ENCODE results near the gene RP9.

The RP9 gene

GRCh38 chr7:33070831-33071230 is 38.4 kb downstream of the RP9 start:
- Histone ChIP-seq H3K79me2 (ENCODE audit: insufficient read depth, low read length) (no peaks in the 10 kb centered on the region), H3K9me3 (ENCODE audit: insufficient read depth, low read length, severe bottlenecking) (peaks cover 16% of the 10 kb centered on the region), H3K9ac (ENCODE audit: low read depth, low read length) (no peak overlapping the region), H3K4me2 (ENCODE audit: insufficient read depth, low read length) (no peak overlapping the region), H2AFZ (ENCODE audit: low read depth, low read length) (no peak overlapping the region), H4K20me1 (ENCODE audit: insufficient read depth, low read length) (no peaks in the 10 kb centered on the region), H3K4me3 (ENCODE audit: low read depth in 1 of 2, low read length in 2 of 2) (no peak overlapping the region), H3K36me3 (ENCODE audit: insufficient read depth, low read length) (no peaks in the 10 kb centered on the region), H3K4me1 (ENCODE audit: insufficient read depth, low read length) (no peaks in the 10 kb centered on the region), H3K27me3 (ENCODE audit: insufficient read depth, low read length, poor library complexity) (no peaks in the 10 kb centered on the region), H3K27ac (ENCODE audit: low read length) (no peak overlapping the region)
- no peak for TF ChIP-seq EZH2 (IDR thresholded peaks at IDR 0.05; ENCODE audit: borderline replicate concordance, low read depth, low read length, severe bottlenecking)
- TF ChIP-seq, protein P1, sequence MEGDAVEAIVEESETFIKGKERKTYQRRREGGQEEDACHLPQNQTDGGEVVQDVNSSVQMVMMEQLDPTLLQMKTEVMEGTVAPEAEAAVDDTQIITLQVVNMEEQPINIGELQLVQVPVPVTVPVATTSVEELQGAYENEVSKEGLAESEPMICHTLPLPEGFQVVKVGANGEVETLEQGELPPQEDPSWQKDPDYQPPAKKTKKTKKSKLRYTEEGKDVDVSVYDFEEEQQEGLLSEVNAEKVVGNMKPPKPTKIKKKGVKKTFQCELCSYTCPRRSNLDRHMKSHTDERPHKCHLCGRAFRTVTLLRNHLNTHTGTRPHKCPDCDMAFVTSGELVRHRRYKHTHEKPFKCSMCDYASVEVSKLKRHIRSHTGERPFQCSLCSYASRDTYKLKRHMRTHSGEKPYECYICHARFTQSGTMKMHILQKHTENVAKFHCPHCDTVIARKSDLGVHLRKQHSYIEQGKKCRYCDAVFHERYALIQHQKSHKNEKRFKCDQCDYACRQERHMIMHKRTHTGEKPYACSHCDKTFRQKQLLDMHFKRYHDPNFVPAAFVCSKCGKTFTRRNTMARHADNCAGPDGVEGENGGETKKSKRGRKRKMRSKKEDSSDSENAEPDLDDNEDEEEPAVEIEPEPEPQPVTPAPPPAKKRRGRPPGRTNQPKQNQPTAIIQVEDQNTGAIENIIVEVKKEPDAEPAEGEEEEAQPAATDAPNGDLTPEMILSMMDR (IDR thresholded peaks at IDR 0.05; ENCODE audit: borderline replicate concordance, extremely low read depth, low read length, poor library complexity, severe bottlenecking) = no peak
- DNase-seq (no peak), ATAC-seq (ENCODE audit: insufficient read depth, low read depth) (no peak)

GRCh38 chr7:33070277-33070676 is 38.9 kb downstream of the RP9 start:
- TF ChIP-seq, protein P1 (IDR thresholded peaks at IDR 0.05; ENCODE audit: borderline replicate concordance, extremely low read depth, low read length, poor library complexity, severe bottlenecking) = no peak
- TF ChIP-seq EZH2 (IDR thresholded peaks at IDR 0.05; ENCODE audit: borderline replicate concordance, low read depth, low read length, severe bottlenecking) = no peak
- no peaks in the 10 kb centered on the region for H3K4me1 ChIP-seq (ENCODE audit: insufficient read depth, low read length)
- H3K27ac ChIP-seq (ENCODE audit: low read length) = no peak overlapping the region
- H3K9me3 ChIP-seq (ENCODE audit: insufficient read depth, low read length, severe bottlenecking) = peaks cover 18% of the 10 kb centered on the region
- H3K36me3 ChIP-seq (ENCODE audit: insufficient read depth, low read length) = no peaks in the 10 kb centered on the region
- no peak overlapping the region for H3K4me3 ChIP-seq (ENCODE audit: low read depth in 1 of 2, low read length in 2 of 2)
- H4K20me1 ChIP-seq (ENCODE audit: insufficient read depth, low read length) = no peaks in the 10 kb centered on the region
- no peaks in the 10 kb centered on the region for H3K79me2 ChIP-seq (ENCODE audit: insufficient read depth, low read length)
- H3K4me2 ChIP-seq (ENCODE audit: insufficient read depth, low read length) = no peak overlapping the region
- H3K27me3 ChIP-seq (ENCODE audit: insufficient read depth, low read length, poor library complexity) = no peaks in the 10 kb centered on the region
- no peak overlapping the region for H2AFZ ChIP-seq (ENCODE audit: low read depth, low read length)
- no peak overlapping the region for H3K9ac ChIP-seq (ENCODE audit: low read depth, low read length)
- no peak for ATAC-seq (ENCODE audit: insufficient read depth, low read depth)
- DNase-seq = no peak

DNA sequence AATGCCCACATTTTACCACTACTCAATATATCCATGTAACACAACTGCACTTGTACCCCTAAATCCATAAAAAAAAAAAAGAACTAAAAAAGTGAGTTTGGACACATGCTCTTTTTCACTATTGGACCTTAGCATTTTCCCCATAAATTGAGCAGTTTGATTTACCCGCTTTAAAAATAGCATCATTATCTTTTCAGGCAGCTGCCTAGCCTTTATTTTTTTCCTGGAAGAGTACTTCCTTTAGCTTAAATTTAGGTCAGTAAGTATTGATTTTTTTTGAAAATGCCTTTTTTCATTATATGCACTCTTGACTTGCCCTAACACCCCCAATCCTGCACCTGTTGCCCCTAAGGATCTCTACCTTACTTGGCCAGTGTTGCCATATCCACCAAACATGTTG is 41.3 kb downstream of the RP9 start:
- ATAC-seq (ENCODE audit: insufficient read depth, low read depth) = no peak
- Histone ChIP-seq H3K9me3 (ENCODE audit: insufficient read depth, low read length, severe bottlenecking) (peaks cover 18% of the 10 kb centered on the region), H3K27me3 (ENCODE audit: insufficient read depth, low read length, poor library complexity) (no peaks in the 10 kb centered on the region), H3K4me1 (ENCODE audit: insufficient read depth, low read length) (peaks cover 14% of the 10 kb centered on the region), H3K27ac (ENCODE audit: low read length) (no peak overlapping the region), H4K20me1 (ENCODE audit: insufficient read depth, low read length) (no peaks in the 10 kb centered on the region), H3K79me2 (ENCODE audit: insufficient read depth, low read length) (0 out of 2 replicates have a peak, but pooled peaks cover 1% of the 10 kb centered on the region), H3K4me3 (ENCODE audit: low read depth in 1 of 2, low read length in 2 of 2) (no peak overlapping the region), H3K4me2 (ENCODE audit: insufficient read depth, low read length) (no peak overlapping the region), H3K36me3 (ENCODE audit: insufficient read depth, low read length) (no peaks in the 10 kb centered on the region), H2AFZ (ENCODE audit: low read depth, low read length) (no peak overlapping the region), H3K9ac (ENCODE audit: low read depth, low read length) (no peak overlapping the region)
- DNase-seq = no peak
- TF ChIP-seq, protein P1 (IDR thresholded peaks at IDR 0.05; ENCODE audit: borderline replicate concordance, extremely low read depth, low read length, poor library complexity, severe bottlenecking) = no peak
- no peak for TF ChIP-seq EZH2 (IDR thresholded peaks at IDR 0.05; ENCODE audit: borderline replicate concordance, low read depth, low read length, severe bottlenecking)

- Histone ChIP-seq H3K27me3 (ENCODE audit: insufficient read depth, low read length, poor library complexity) (no peaks in the 10 kb centered on the region), H3K36me3 (ENCODE audit: insufficient read depth, low read length) (no peaks in the 10 kb centered on the region; the same call in 1 of the 2 replicates), H3K27ac (ENCODE audit: low read length) (no peak overlapping the region), H3K4me2 (ENCODE audit: insufficient read depth, low read length) (no peak overlapping the region), H3K9ac (ENCODE audit: low read depth, low read length) (no peak overlapping the region), H3K79me2 (ENCODE audit: insufficient read depth, low read length) (peaks cover 9% of the 10 kb centered on the region), H3K4me3 (ENCODE audit: low read depth in 1 of 2, low read length in 2 of 2) (no peak overlapping the region), H3K4me1 (ENCODE audit: insufficient read depth, low read length) (peaks cover 14% of the 10 kb centered on the region), H3K9me3 (ENCODE audit: insufficient read depth, low read length, severe bottlenecking) (peaks cover 18% of the 10 kb centered on the region), H4K20me1 (ENCODE audit: insufficient read depth, low read length) (0 out of 2 replicates have a peak, but pooled peaks cover 4% of the 10 kb centered on the region), H2AFZ (ENCODE audit: low read depth, low read length) (no peak overlapping the region)
- ATAC-seq (ENCODE audit: insufficient read depth, low read depth) (no peak), DNase-seq (no peak)
- TF ChIP-seq EZH2 (IDR thresholded peaks at IDR 0.05; ENCODE audit: borderline replicate concordance, low read depth, low read length, severe bottlenecking) = no peak
- TF ChIP-seq, protein P1 (IDR thresholded peaks at IDR 0.05; ENCODE audit: borderline replicate concordance, extremely low read depth, low read length, poor library complexity, severe bottlenecking) = no peak
Observed at GRCh38 chr7:33066771-33067170, 42.4 kb downstream of the RP9 start.
